Stimulated activated naive CD8-positive, alpha-beta T cell treated with anti-CD3 and anti-CD28 coated beads, Interleukin-15, amount 100 ng/mL, for 72 hours (primary cell): Measurements from ENCODE around the gene RHOV.

ENCODE experiments used
- ATAC-seq: fragments of 150-1000 bp; cut with Tn5 transposase; 2 replicates; pipeline ENCODE4 v1.10.0; 2021; ENCODE audit warnings: mild to moderate bottlenecking, moderate library complexity
- DNase-seq, 2 donors: peaks; one replicate each; pipeline ENCODE4 v3.0.0; 2021 to 2022
- H3K27ac Mint-ChIP-seq, 2 donors: one replicate each; pipeline ENCODE4 v1.8.0; 2022; ENCODE audit warnings: mild to moderate bottlenecking in 2 of 2, mixed read lengths in 2 of 2, moderate library complexity in 2 of 2
- H3K27me3 Mint-ChIP-seq: one replicate; pipeline ENCODE4 v1.8.0; 2022; ENCODE audit warnings: mixed read lengths
- H3K4me1 Mint-ChIP-seq: one replicate; pipeline ENCODE4 v1.8.0; 2022; ENCODE audit warnings: mild to moderate bottlenecking, mixed read lengths
- H3K4me3 Mint-ChIP-seq, 2 donors: one replicate each; pipeline ENCODE4 v1.8.0; 2022; ENCODE audit warnings: mild to moderate bottlenecking in 2 of 2, mixed read lengths in 2 of 2, moderate library complexity in 1 of 2
- H3K9me3 Mint-ChIP-seq, 2 donors: one replicate each; pipeline ENCODE4 v1.8.0; 2022; ENCODE audit warnings: mixed read lengths in 2 of 2

RHOV gene

DNA sequence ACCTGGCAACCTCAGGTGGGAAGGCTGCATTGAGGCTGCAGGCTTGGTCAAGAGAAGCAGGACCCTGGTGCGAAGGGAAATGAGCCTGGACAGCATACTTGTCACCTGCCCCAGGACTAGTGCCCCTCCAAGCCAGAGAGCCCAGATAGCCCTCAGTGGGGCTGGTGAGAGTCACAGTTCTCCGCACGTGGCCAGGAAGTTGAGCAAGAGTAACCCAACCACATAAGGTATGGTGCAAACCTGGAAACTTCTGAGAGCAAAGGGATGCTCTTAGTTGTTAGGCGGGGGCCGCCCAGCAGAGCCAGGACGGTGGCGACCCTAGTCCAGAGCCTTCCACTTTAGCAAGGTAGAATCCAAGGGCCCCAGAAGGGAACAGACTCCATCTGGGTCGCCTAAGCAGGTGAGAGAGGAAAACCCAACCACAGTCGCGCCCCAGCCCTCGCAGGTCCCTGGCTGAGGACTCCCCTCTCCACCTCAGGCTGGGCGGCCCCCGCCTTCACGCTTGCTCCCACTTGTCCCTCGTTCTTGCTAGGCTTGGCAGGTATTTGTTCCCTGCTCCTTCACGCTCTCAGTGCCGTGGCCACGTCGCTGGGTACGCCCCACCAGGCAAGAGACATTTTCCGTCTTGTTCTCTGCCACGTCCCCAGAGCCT, 19.1 kb upstream of the RHOV start:
- no peaks in the 10 kb centered on the region for H3K9me3 Mint-ChIP-seq
- no peaks in the 10 kb centered on the region for H3K27me3 Mint-ChIP-seq
- no peak overlapping the region for H3K27ac Mint-ChIP-seq
- peak overlapping the region in 1 of 2 donors; percentile 44 for H3K4me3 Mint-ChIP-seq
- no peak for DNase-seq
- no peak for ATAC-seq
- peaks cover 61% of the 10 kb centered on the region for H3K4me1 Mint-ChIP-seq

DNA sequence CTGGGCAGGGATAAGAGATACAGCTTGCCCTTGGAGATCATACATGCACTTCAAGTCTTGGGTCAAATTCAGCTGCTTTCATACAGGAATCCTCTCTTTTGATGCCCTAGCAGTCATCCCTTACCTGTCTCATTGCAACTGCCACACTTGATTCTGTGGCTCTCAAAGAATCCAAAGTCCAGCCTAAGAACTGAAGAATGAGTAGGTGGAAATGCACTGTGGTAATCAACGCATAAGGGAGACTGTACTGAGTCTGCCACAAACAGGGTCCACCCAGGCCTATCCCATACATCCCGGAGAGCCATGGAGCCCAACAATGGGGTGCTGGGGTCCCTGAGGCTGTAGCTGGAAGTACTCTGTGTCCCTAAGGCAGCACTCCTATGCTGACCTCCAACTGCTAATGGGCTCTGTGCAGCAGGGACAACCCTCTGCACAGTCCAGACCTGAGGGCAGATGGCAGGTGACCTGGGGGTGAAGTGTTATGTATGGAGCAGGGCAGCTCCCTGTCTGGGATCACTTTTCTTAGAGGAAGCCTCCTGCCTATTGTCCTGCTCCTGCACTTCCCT, 18.5 kb upstream of the RHOV start:
- Mint-ChIP-seq H3K27me3 (no peaks in the 10 kb centered on the region), H3K4me1 (peaks cover 61% of the 10 kb centered on the region), H3K4me3 (no peak overlapping the region), H3K27ac (no peak overlapping the region), H3K9me3 (no peaks in the 10 kb centered on the region)
- DNase-seq, result no peak
- ATAC-seq, result no peak

- DNase-seq (peak in 1 of 2 donors; percentile 38), ATAC-seq (no peak)
- Mint-ChIP-seq H3K4me1 (peaks cover 56% of the 10 kb centered on the region), H3K9me3 (no peaks in the 10 kb centered on the region), H3K27ac (no peak overlapping the region), H3K27me3 (no peaks in the 10 kb centered on the region), H3K4me3 (no peak overlapping the region)
Measured at GRCh38 chr15:40891810-40892446, 17.9 kb upstream of the RHOV start.

DNA sequence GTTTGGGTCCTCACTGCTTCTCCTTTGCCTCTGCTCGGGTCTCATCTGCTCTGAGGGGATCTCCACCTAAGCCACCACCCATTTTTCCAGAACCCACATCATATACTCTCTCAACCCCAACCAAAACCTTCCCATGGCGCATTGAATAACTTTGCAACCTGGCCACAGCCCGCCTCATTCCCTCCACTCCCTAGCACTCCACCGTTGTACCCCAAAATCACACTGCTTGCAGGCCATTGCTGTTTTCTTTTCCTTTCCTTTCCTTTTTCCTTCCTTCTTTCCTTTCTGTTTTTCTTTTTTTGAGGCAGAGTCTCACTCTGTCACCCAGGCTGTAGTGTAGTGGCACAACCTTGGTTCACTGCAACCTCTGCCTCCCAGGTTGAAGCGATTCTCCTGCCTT, 17.1 kb upstream of the RHOV start:
- Mint-ChIP-seq H3K27ac (no peak overlapping the region), H3K4me3 (no peak overlapping the region), H3K9me3 (no peaks in the 10 kb centered on the region), H3K27me3 (peaks cover 5% of the 10 kb centered on the region), H3K4me1 (peaks cover 49% of the 10 kb centered on the region)
- no peak for ATAC-seq
- no peak for DNase-seq

DNA sequence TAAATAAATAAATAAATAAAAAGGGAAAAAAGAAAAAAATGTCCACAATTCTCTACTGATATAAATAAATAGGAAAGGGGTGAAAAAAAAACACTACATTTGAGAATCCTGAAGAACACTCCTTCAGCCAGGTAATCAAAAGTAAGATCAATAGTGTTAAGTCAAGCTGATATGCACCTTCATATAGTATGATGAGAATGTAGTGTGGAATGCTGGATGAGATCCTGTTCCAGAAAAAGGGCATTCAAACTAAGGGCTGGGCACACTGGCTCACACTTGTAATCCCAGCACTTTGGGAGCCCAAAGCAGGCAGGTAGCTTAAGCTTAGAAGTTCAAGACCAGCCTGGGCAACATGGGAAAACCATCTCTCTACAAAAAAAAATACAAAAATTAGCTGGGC, 15.1 kb upstream of the RHOV start:
- DNase-seq (no peak), ATAC-seq (no peak)
- H3K27ac Mint-ChIP-seq, result no peak overlapping the region

DNA sequence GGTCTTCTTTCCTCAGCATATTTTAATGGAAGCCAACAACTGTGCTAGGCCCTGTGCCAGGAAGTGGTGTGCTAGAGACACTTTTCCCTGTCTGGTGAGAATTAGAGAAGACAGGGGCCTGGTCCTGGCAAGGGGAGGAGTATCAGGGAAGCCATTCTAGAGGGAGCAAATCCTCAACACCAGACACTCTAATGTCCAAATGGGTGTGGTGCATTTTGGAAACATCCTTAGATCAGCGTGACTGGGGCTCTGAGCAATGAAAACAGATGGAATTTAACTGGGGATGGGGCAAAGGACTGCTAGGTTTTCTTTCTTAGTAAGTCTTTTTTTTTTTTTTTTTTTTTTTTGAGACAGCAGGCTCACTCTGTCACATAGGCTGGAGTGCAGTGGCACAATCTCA, 12.6 kb upstream of the RHOV start:
- H3K4me3 Mint-ChIP-seq, result no peak overlapping the region
- ATAC-seq, result no peak
- H3K27me3 Mint-ChIP-seq, result peaks cover 19% of the 10 kb centered on the region
- H3K9me3 Mint-ChIP-seq, result no peaks in the 10 kb centered on the region
- H3K4me1 Mint-ChIP-seq, result peaks cover 28% of the 10 kb centered on the region
- no peak for DNase-seq
- H3K27ac Mint-ChIP-seq, result no peak overlapping the region

More for the DNA sequence above, 15.1 kb upstream of the RHOV start:
- peaks cover 17% of the 10 kb centered on the region for H3K27me3 Mint-ChIP-seq
- no peaks in the 10 kb centered on the region for H3K9me3 Mint-ChIP-seq
- H3K4me3 Mint-ChIP-seq, result no peak overlapping the region
- H3K4me1 Mint-ChIP-seq, result peaks cover 43% of the 10 kb centered on the region

DNA sequence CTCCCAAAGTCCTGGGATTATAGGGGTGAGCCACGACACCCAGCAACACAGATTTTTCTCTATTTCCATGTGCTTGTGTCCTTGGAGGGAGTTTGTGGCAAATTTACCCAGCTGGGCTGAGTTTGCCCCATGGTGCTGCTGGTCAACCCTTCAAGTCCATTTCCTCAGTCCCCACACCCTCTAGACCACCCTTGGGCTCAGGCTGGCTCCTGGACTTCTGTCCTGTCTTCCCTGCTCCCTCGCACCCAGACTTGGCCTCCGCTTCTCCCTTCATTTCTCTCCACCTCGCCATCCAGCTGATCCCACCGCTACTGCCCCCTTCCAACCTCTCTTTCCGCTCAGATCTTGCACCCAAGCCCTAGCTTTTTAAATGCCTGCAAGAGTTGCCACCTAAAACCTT, 7.3 kb upstream of the RHOV start:
- Mint-ChIP-seq H3K9me3 (no peaks in the 10 kb centered on the region), H3K27me3 (peaks cover 30% of the 10 kb centered on the region), H3K4me1 (peaks cover 36% of the 10 kb centered on the region), H3K27ac (no peak overlapping the region), H3K4me3 (no peak overlapping the region)
- ATAC-seq (no peak), DNase-seq (no peak)

DNA sequence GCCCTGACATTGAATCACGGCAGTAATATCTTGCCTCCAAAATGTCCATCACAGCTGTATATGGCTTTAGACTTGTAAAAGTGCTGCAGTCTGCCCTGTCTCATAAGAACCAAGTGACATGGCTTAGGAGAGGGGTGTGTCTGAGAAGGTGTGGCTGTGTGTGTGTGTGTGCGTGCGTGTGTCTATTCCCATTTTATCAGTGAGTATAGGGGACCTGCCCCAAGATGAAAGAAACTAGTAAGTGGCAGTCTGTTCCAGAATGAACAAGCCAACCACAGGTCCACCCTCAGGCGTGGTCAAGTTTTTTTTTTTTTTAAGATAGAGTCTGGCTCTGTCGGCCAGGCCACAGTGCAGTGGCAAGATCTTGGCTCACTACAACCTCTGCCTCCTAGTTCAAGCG, 5.6 kb upstream of the RHOV start:
- H3K27ac Mint-ChIP-seq, result no peak overlapping the region
- H3K4me1 Mint-ChIP-seq, result peaks cover 28% of the 10 kb centered on the region
- DNase-seq, result no peak
- H3K27me3 Mint-ChIP-seq, result peaks cover 18% of the 10 kb centered on the region
- no peak overlapping the region for H3K4me3 Mint-ChIP-seq
- peak; percentile 52 for ATAC-seq
- no peaks in the 10 kb centered on the region for H3K9me3 Mint-ChIP-seq

DNA sequence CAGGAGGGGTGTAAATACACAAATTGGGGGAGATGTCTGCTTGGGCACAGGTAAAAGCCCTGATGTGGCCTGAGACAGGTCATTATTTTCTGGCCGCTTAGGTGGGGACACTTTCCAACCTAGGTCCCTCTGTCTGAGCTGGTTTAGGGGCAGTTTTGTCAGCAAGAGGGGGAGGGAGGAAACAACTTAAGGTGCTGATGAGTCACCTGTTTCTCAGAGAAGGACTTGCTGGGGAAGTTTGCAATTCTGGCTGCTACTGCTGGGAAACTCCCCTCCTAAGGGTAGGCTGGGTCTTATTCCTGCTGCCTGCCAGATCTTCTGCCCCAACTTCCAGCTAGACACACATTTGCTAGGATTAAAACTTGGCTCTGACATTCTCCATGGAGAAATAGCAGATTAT, 4.8 kb upstream of the RHOV start:
- Mint-ChIP-seq H3K9me3 (no peaks in the 10 kb centered on the region), H3K4me3 (no peak overlapping the region), H3K27ac (no peak overlapping the region), H3K4me1 (peaks cover 27% of the 10 kb centered on the region), H3K27me3 (peaks cover 26% of the 10 kb centered on the region)
- ATAC-seq, result peak; percentile 90
- DNase-seq, result peak; percentile 35 to 50

- no peak for ATAC-seq
- no peaks in the 10 kb centered on the region for H3K9me3 Mint-ChIP-seq
- H3K27me3 Mint-ChIP-seq, result peaks cover 37% of the 10 kb centered on the region
- peaks cover 33% of the 10 kb centered on the region for H3K4me1 Mint-ChIP-seq
- no peak for DNase-seq
- H3K4me3 Mint-ChIP-seq, result no peak overlapping the region
- no peak overlapping the region for H3K27ac Mint-ChIP-seq
Measured at GRCh38 chr15:40877694-40878093, 3.7 kb upstream of the RHOV start.

- H3K4me1 Mint-ChIP-seq, result peaks cover 48% of the 10 kb centered on the region
- H3K27ac Mint-ChIP-seq, result no peak overlapping the region
- H3K27me3 Mint-ChIP-seq, result peaks cover 36% of the 10 kb centered on the region
- DNase-seq, result no peak
- H3K4me3 Mint-ChIP-seq, result no peak overlapping the region
- no peak for ATAC-seq
- no peaks in the 10 kb centered on the region for H3K9me3 Mint-ChIP-seq
Measured at GRCh38 chr15:40875991-40876730, 2.1 kb upstream of the RHOV start.

DNA sequence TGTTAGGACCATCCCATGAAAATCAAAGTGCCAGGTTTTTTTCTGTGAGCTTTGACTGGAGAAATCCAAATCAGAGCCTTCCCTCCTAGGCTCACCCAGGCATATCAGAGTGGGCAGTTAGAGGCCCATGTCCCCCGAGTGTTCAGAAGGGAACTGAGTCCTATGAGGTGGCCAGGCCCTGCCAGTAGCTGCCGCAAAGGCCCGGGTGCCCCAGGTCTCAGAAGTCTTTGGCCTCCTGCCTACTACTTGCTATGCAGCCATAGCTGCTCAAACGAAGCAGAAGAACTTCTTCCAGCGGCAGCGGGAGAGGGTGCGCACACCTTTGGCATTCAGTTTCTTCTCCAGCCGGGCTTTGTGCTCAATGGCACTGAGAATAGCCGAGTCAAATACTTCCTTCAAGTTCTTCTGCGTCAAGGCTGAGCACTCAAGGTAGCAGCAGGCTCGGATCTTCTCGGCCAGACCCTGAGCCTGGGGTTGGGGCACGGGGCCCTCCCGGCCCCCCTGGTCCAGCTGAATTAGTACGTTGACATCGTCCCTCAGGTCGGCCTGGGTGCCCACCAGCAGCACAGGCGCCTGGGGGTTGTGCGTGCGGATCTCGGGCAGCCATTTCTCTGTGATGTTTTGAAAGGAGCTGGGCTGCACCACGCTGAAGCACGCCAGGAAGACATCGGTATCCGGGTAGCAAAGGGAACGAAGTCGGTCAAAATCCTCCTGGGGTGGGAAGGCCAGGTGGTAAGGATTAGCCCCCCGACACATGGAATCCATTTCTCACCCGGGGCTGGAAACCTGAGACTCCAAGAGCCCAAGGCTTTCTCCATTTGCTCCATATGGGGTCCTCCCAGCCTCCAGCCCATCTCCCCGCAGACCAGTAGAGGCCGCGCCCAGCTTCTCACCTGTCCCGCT, 992 bp downstream of the RHOV start:
- Mint-ChIP-seq H3K9me3 (no peaks in the 10 kb centered on the region), H3K27me3 (peaks cover 33% of the 10 kb centered on the region), H3K4me1 (peaks cover 31% of the 10 kb centered on the region), H3K27ac (no peak overlapping the region), H3K4me3 (peak overlapping the region; percentile 71 to 92)
- ATAC-seq (no peak), DNase-seq (no peak)

GRCh38 chr15:40871749-40872617, 2.1 kb downstream of the RHOV start:
- Mint-ChIP-seq H3K27ac (no peak overlapping the region), H3K4me1 (peaks cover 31% of the 10 kb centered on the region), H3K27me3 (peaks cover 32% of the 10 kb centered on the region), H3K9me3 (no peaks in the 10 kb centered on the region), H3K4me3 (no peak overlapping the region)
- no peak for ATAC-seq
- DNase-seq, result no peak

GRCh38 chr15:40870716-40871115, 3.3 kb downstream of the RHOV start:
- no peak for DNase-seq
- Mint-ChIP-seq H3K4me1 (peaks cover 31% of the 10 kb centered on the region), H3K9me3 (no peaks in the 10 kb centered on the region), H3K27ac (no peak overlapping the region), H3K27me3 (peaks cover 26% of the 10 kb centered on the region), H3K4me3 (no peak overlapping the region)
- ATAC-seq, result no peak
